Thymus (tissue), 11 donors: ENCODE data around the gene SYNE2. TPM values are rescaled to one million over a fixed set of nuclear protein-coding genes. Genes with fewer than 3 reads are reported as not detected.

ENCODE experiments used
- DNase-seq, 9 donors: peaks; one replicate each; pipeline ENCODE4 v3.0.0-alpha.2; 2013; ENCODE audit warnings: low spot score in 9 of 9, low read depth in 6 of 9, missing footprints in 1 of 9
- H3K27ac ChIP-seq, 2 donors: one replicate each; pipeline ENCODE4 v1.5.1; 2013; ENCODE audit warnings: control low read depth in 1 of 2, low read depth in 1 of 2, low read length in 1 of 2, mild to moderate bottlenecking in 1 of 2, moderate library complexity in 1 of 2
- H3K27me3 ChIP-seq, 2 donors: one replicate each; pipeline ENCODE4 v1.5.1; 2013; ENCODE audit warnings: low read length in 1 of 2; ENCODE audit not compliant: control insufficient read depth in 2 of 2, insufficient read depth in 1 of 2
- H3K36me3 ChIP-seq, 2 donors: one replicate each; pipeline ENCODE4 v1.5.1; 2013; ENCODE audit warnings: low read length in 1 of 2, mild to moderate bottlenecking in 1 of 2, moderate library complexity in 1 of 2; ENCODE audit not compliant: control insufficient read depth in 2 of 2, insufficient read depth in 2 of 2
- H3K4me1 ChIP-seq, 2 donors: one replicate each; pipeline ENCODE4 v1.5.1; 2013; ENCODE audit warnings: low read length in 2 of 2; ENCODE audit not compliant: control insufficient read depth in 2 of 2, insufficient read depth in 2 of 2
- H3K4me3 ChIP-seq, 2 donors: one replicate each; pipeline ENCODE4 v1.5.1; 2013; ENCODE audit warnings: low read length in 2 of 2, control low read depth in 1 of 2, mild to moderate bottlenecking in 1 of 2
- H3K9me3 ChIP-seq, 2 donors: one replicate each; pipeline ENCODE4 v1.5.1; 2013; ENCODE audit warnings: low read length in 1 of 2, mild to moderate bottlenecking in 1 of 2; ENCODE audit not compliant: control insufficient read depth in 2 of 2, insufficient read depth in 1 of 2
- WGBS: extraction: QIAGEN DNeasy Blood & Tissue Kit; methylation state at CpG from one replicate; pipeline ENCODE4 v1.1.7; 2013; 5-methylcytosine and 5-hydroxymethylcytosine counted together
- polyA plus RNA-seq: library from polyadenylated mRNA; stranded (reverse); fragments of 200-250 nt; gene quantifications from one replicate; pipeline ENCODE4 v1.2.3, GENCODE V29; 2013
- total RNA-seq: library from RNA; stranded (reverse); fragments of 120-200 nt; gene quantifications from one replicate; pipeline ENCODE4 v1.2.4, GENCODE V29; 2013
- donor health status: healthy.

Gene SYNE2
- total and polyA plus RNA-seq, 2 donors, result 17.0 to 52.3 TPM

DNA sequence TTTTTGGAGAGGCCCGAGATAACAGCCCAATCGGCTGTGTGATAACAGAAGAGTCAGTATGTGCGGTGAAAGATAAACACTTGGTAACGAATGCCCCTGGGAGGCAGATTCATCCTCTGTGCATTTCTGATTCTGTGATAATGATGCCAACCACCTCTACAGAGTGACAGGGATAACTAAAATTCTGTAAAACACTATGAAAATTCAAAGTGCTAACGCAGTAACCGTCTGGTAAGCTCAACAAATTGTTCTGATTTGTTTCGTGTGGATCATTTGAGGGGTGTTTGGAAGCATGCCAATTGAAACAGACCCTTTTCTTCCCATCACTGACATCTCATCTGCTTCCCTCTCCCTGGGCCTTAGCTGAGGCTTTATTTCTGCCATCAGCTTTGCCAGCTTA, 365.0 kb downstream of the SYNE2 start:
- Histone ChIP-seq H3K4me1 (peaks cover 6 to 10% of the 10 kb centered on the region in 2 donors), H3K4me3 (no peak overlapping the region), H3K9me3 (no peaks in the 10 kb centered on the region), H3K27ac (no peak overlapping the region), H3K36me3 (peaks cover 68 to 69% of the 10 kb centered on the region in 2 donors), H3K27me3 (no peaks in the 10 kb centered on the region)
- 95% methylated on average over 7 of the region's 7 CpGs for WGBS
- no peak for DNase-seq

GRCh38 chr14:64218344-64219240, 365.8 kb downstream of the SYNE2 start:
- Histone ChIP-seq H3K27me3 (no peaks in the 10 kb centered on the region), H3K9me3 (no peaks in the 10 kb centered on the region), H3K4me1 (peaks cover 6 to 10% of the 10 kb centered on the region in 2 donors), H3K27ac (no peak overlapping the region), H3K36me3 (peaks cover 68 to 74% of the 10 kb centered on the region in 2 donors), H3K4me3 (no peak overlapping the region)
- WGBS, result 92% methylated on average over 15 of the region's 15 CpGs
- DNase-seq, result no peak

GRCh38 chr14:64220056-64220455, 367.3 kb downstream of the SYNE2 start:
- 90% methylated on average over 4 of the region's 4 CpGs for WGBS
- H3K27ac ChIP-seq, result no peak overlapping the region
- no peak overlapping the region for H3K4me3 ChIP-seq
- DNase-seq, result no peak
- H3K9me3 ChIP-seq, result no peaks in the 10 kb centered on the region
- H3K4me1 ChIP-seq, result peaks cover 6 to 10% of the 10 kb centered on the region in 2 donors
- H3K36me3 ChIP-seq, result peaks cover 72 to 75% of the 10 kb centered on the region in 2 donors
- no peaks in the 10 kb centered on the region for H3K27me3 ChIP-seq

DNA sequence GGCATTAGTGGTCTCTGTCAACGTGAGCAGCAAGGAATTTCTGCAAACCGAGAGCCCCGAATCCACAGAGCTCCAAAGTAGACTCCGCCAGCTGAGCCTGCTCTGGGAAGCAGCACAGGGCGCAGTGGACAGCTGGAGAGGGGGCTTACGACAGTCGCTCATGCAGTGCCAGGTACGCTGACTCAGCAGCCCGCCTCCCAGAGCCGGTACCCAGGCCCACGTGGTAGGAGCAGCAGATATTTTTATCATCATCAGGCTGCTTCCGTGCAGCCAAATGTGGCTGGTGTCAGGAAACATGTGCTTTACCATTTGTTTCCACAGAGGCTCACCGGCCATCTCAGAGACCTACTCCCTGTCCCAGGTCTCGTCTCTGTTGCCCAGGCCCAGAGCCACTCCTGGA, 367.7 kb downstream of the SYNE2 start:
- DNase-seq, result peak in 2 of 9 donors; percentile 33 to 41
- 20% methylated on average over 14 of the region's 14 CpGs for WGBS
- H3K27me3 ChIP-seq, result no peaks in the 10 kb centered on the region
- peaks cover 72 to 77% of the 10 kb centered on the region in 2 donors for H3K36me3 ChIP-seq
- no peak overlapping the region for H3K4me3 ChIP-seq
- peaks cover 6 to 10% of the 10 kb centered on the region in 2 donors for H3K4me1 ChIP-seq
- no peaks in the 10 kb centered on the region for H3K9me3 ChIP-seq
- H3K27ac ChIP-seq, result no peak overlapping the region

- Histone ChIP-seq H3K4me3 (no peak overlapping the region), H3K36me3 (peaks cover 66 to 70% of the 10 kb centered on the region in 2 donors), H3K9me3 (no peaks in the 10 kb centered on the region), H3K27ac (no peak overlapping the region), H3K4me1 (peaks cover 6 to 10% of the 10 kb centered on the region in 2 donors), H3K27me3 (no peaks in the 10 kb centered on the region)
- no peak for DNase-seq
- WGBS, result 77% methylated on average over 14 of the region's 14 CpGs
Measured at GRCh38 chr14:64221391-64222003, 368.7 kb downstream of the SYNE2 start.

DNA sequence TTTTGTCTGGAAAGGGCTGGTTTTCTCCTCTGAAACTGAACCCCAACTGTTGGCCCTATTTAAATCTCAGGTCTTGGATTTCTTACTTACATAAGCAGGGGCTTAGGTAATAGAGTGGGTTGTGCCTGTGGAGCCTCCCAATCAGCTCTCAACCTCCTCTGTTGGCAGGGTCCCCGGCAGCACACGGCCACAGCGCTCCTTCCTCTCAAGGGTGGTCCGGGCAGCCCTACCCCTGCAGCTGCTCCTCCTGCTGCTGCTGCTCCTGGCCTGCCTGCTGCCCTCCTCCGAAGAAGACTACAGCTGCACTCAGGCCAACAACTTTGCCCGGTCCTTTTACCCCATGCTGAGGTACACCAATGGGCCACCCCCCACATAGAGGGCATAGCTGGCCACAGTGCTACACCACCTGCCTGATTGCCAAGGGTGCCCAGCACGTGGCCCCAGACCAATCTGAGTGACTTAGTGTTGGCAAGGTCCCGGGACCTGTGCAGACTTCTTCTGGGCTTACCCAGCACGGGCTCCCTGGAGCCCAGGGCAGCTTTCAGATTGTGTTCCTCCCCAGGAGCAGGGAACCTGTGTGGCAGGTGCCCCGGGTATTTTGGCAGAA, 372.4 kb downstream of the SYNE2 start:
- Histone ChIP-seq H3K4me1 (peaks cover 6% of the 10 kb centered on the region in 2 donors), H3K4me3 (no peak overlapping the region), H3K27me3 (no peaks in the 10 kb centered on the region), H3K9me3 (no peaks in the 10 kb centered on the region), H3K36me3 (peaks cover 53 to 63% of the 10 kb centered on the region in 2 donors), H3K27ac (no peak overlapping the region)
- WGBS, result 98% methylated on average over 10 of the region's 10 CpGs
- no peak for DNase-seq

DNA sequence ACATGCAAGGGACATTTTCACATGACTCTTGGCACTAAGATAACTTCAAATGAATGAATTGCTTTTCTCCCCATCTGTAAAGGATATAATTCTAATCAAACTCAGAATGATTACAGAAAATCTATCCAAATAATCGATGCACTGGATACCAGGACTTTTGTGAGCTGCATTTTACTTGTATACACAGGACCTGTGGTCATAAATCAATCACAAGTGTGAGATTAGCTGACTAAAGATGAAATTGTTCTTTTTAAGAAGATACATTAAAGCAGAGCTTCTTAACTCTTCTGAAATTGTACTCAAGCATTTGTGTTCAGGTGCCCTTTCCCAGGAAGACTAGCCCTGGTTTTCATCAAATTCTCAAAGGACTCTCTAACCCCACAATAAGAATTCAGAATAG, 375.1 kb downstream of the SYNE2 start:
- DNase-seq, result no peak
- Histone ChIP-seq H3K4me3 (no peak overlapping the region), H3K9me3 (no peaks in the 10 kb centered on the region), H3K36me3 (peaks cover 38 to 51% of the 10 kb centered on the region in 2 donors), H3K27me3 (no peaks in the 10 kb centered on the region), H3K4me1 (no peaks in the 10 kb centered on the region), H3K27ac (no peak overlapping the region)
- WGBS, result 97% methylated on average over 1 of the region's 1 CpG

GRCh38 chr14:64229489-64229888, 376.7 kb downstream of the SYNE2 start:
- DNase-seq, result no peak
- WGBS, result 97% methylated on average over 3 of the region's 3 CpGs
- no peaks in the 10 kb centered on the region for H3K9me3 ChIP-seq
- H3K27ac ChIP-seq, result no peak overlapping the region
- peaks cover 27 to 44% of the 10 kb centered on the region in 2 donors for H3K36me3 ChIP-seq
- H3K27me3 ChIP-seq, result no peaks in the 10 kb centered on the region
- no peak overlapping the region for H3K4me3 ChIP-seq
- H3K4me1 ChIP-seq, result peaks cover 4 to 11% of the 10 kb centered on the region in 2 donors
